HEK293T (cell line): ENCODE results near the gene ZNF394.

Experiments used
- CTCF ChIA-PET: fragments of 350-600 bp; formaldehyde crosslinking; extraction: SDS; loops from one replicate; lab custom pipeline; 2021; ENCODE audit warnings: antibody characterized with exemption, inconsistent platforms; lab: Yijun Ruan, JAX
- POLR2A ChIA-PET: fragments of 350-600 bp; formaldehyde crosslinking; extraction: SDS; loops from one replicate; lab custom pipeline; 2020; ENCODE audit warnings: antibody characterized with exemption, inconsistent platforms; lab: Yijun Ruan, JAX
- DNase-seq: peaks from one replicate; pipeline ENCODE4 v3.0.0; 2012; ENCODE audit warnings: mixed read lengths; ENCODE audit errors: extremely low spot score
- ARNT ChIP-seq: fragments of 450-650 bp; IDR thresholded peaks from 2 replicates; pipeline ENCODE4 v1.6.1; 2017; ENCODE audit warnings: mild to moderate bottlenecking
- BHLHE40 ChIP-seq: fragments of 450-650 bp; IDR thresholded peaks from 2 replicates; pipeline ENCODE4 v1.6.1; 2016; ENCODE audit warnings: mild to moderate bottlenecking, moderate library complexity, borderline replicate concordance
- CTBP1 ChIP-seq: fragments of 450-650 bp; IDR thresholded peaks from 2 replicates; pipeline ENCODE4 v1.6.1; 2016; ENCODE audit warnings: borderline replicate concordance
- ELF4 ChIP-seq: fragments of 450-650 bp; IDR thresholded peaks from 2 replicates; pipeline ENCODE4 v1.6.1; 2017; ENCODE audit warnings: antibody characterized with exemption
- FOXA1 ChIP-seq: fragments of 450-650 bp; IDR thresholded peaks from 2 replicates; pipeline ENCODE4 v1.6.1; 2016; ENCODE audit warnings: mild to moderate bottlenecking
- FOXK2 ChIP-seq: fragments of 450-650 bp; IDR thresholded peaks from 2 replicates; pipeline ENCODE4 v1.6.1; 2016; ENCODE audit warnings: mild to moderate bottlenecking
- FOXM1 ChIP-seq: fragments of 450-650 bp; IDR thresholded peaks from 2 replicates; pipeline ENCODE4 v1.6.1; 2017; ENCODE audit warnings: mild to moderate bottlenecking, borderline replicate concordance
- HDGF ChIP-seq: fragments of 450-650 bp; IDR thresholded peaks from 2 replicates; pipeline ENCODE4 v1.6.1; 2017; ENCODE audit warnings: antibody characterized with exemption, borderline replicate concordance
- L3MBTL2 ChIP-seq: fragments of 450-650 bp; conservative IDR thresholded peaks from 2 replicates; pipeline ENCODE4 v1.6.1; 2016; ENCODE audit warnings: mild to moderate bottlenecking
- LEF1 ChIP-seq: fragments of 450-650 bp; IDR thresholded peaks from 2 replicates; pipeline ENCODE4 v1.6.1; 2017; ENCODE audit warnings: mild to moderate bottlenecking, borderline replicate concordance
- NFRKB ChIP-seq: fragments of 450-650 bp; IDR thresholded peaks from 2 replicates; pipeline ENCODE4 v1.6.1; 2016; ENCODE audit warnings: mild to moderate bottlenecking, moderate library complexity
- SP1 ChIP-seq: fragments of 450-650 bp; IDR thresholded peaks from 2 replicates; pipeline ENCODE4 v1.6.1; 2017
- SUZ12 ChIP-seq: fragments of 450-650 bp; IDR thresholded peaks from 2 replicates; pipeline ENCODE4 v1.6.1; 2016; ENCODE audit warnings: mild to moderate bottlenecking
- TARDBP ChIP-seq: fragments of 450-650 bp; IDR thresholded peaks from 2 replicates; pipeline ENCODE4 v1.6.1; 2016
- ZNF384 ChIP-seq: fragments of 450-650 bp; IDR thresholded peaks from 2 replicates; pipeline ENCODE4 v1.6.1; 2016
- TF ChIP-seq, protein P1 (sequence below): fragments of 450-650 bp; IDR thresholded peaks from 2 replicates; pipeline ENCODE4 v1.6.1; 2016

The ZNF394 gene

DNA sequence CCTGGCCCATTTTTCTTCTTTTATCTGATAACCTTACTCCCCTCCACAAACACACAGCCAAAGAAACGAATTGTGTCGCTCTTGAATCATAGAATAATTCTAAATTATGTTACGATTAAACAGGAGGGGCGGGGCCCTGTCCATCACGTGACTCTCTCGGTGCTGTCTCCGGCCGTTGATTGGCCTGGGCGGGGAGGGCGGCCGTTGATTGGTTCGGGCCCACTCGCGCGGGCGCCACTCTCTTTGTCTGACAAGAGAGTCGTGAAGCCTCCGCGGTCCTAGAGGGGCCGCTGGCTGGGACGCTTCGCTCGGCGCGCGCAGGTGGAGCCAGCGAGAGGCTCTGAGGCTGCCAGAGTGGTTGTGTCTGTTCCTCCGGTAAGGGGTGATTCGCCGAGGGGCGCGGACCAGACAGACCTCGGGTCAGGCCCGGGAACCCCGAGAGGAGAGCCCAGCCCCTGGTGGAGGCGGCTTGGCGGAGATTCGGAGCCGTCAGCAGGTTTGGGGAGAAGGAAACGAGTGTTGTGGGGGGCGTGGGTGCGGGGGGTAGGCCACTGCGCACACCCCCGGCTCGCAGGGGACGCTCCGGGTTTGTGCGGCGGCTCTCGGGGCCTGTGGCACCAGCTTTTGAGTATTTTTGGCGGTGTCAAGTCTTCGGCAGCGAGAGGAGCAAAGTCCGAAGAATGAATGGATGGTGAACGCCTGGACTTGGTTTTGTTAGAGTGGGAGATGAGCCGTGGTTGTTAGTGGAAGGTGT lies 27.3 kb downstream of the ZNF394 start, which contains the start of gene ZNF789:
ZNF789 (plus strand) TSS at position 330 of the 754 bp plus-strand sequence. CDS start 3,567 bp downstream, outside the sequence.
- POLR2A ChIA-PET, result interaction anchor here (1.0 kb wide), 2 partner anchors 27 to 144 kb away, joined by 3 read pairs; partner anchors contain the start of genes ZNF394 and ZSCAN25
- CTCF ChIA-PET, result no interaction called here
- DNase-seq, result peak; percentile 97
- TF ChIP-seq ZNF384 (no peak), ELF4 (no peak), ARNT (no peak), CTBP1 (no peak), L3MBTL2 (peak; percentile 61), SP1 (no peak), FOXK2 (no peak), HDGF (no peak), BHLHE40 (no peak), TARDBP (no peak), LEF1 (no peak), FOXM1 (no peak), SUZ12 (no peak), FOXA1 (no peak), NFRKB (no peak)
- TF ChIP-seq, protein P1, sequence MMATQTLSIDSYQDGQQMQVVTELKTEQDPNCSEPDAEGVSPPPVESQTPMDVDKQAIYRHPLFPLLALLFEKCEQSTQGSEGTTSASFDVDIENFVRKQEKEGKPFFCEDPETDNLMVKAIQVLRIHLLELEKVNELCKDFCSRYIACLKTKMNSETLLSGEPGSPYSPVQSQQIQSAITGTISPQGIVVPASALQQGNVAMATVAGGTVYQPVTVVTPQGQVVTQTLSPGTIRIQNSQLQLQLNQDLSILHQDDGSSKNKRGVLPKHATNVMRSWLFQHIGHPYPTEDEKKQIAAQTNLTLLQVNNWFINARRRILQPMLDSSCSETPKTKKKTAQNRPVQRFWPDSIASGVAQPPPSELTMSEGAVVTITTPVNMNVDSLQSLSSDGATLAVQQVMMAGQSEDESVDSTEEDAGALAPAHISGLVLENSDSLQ, result peak; percentile 96

DNA sequence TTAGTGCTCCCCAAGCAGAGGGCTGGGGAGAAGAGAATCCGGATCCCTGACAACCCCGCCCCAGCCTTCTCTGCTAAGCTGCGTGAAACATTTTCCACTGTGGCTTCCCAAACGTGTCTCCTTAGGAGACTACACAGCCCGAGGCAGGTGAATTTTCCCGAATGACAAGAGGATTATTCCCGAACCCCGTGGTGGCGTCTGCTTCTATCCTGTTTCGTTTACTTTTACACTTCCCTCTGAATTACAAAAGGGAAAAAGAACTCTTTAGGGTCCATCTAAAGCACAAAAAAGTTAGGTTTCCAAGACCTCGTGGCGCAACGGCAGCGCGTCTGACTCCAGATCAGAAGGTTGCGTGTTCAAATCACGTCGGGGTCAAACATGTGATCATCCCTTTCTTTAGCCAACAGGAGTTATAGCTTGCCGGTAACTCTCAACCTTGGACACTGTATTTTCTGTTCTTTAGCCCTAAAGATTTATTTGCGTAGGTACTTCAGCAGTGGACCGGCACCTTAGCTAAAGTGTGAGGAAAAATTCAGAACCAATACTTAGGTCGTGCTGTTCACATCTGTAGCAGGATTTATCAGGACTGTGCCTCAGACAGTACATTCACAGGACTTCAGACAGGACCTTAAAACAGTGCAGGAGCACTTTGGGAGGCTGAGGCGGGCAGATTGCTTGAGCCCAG lies 30.6 kb downstream of the ZNF394 start:
- no peak for DNase-seq
- no peak for TF ChIP-seq LEF1
- no peak for TF ChIP-seq BHLHE40
- no peak for TF ChIP-seq SP1
- TF ChIP-seq NFRKB, result no peak
- TF ChIP-seq CTBP1, result no peak
- TF ChIP-seq ELF4, result no peak
- TF ChIP-seq TARDBP, result no peak
- TF ChIP-seq, protein P1, result no peak
- POLR2A ChIA-PET, result no interaction called here
- CTCF ChIA-PET, result no interaction called here

DNA sequence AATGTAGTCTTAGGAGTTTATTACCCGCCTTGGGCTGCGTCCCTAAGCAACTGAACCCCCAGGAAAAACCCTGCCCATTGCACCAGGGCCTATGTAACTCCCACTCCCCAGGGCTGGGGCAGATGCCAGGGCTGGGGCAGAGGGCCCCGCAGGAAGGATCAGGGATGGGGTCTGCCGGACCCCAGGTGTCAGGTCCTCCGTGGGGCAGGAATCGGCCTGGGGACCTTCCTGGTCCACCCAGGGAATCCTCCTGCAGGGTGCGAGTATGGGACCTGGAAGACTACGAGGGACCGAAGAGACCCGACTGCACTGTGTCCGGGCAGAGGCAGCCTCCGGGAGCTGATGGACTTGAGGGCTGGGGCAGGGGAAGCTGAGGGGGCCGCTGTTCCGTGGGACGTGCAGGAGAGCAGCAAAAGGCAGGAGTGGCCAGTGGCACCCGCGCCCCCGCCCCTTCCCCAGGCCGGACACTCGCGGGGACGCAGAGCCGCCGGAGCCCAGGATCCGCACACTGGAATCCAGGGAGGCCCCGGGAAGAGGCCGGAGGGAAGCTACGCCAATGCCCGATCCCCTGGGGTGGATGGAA lies 31.7 kb downstream of the ZNF394 start:
- ChIA-PET POLR2A (no interaction called here), CTCF (no interaction called here)
- DNase-seq, result no peak
- TF ChIP-seq HDGF (no peak), TARDBP (no peak), FOXK2 (no peak), LEF1 (no peak), ZNF384 (no peak), BHLHE40 (no peak), SP1 (no peak), FOXM1 (no peak), L3MBTL2 (no peak), CTBP1 (no peak), ARNT (no peak), SUZ12 (no peak)
- TF ChIP-seq, protein P1, result no peak

DNA sequence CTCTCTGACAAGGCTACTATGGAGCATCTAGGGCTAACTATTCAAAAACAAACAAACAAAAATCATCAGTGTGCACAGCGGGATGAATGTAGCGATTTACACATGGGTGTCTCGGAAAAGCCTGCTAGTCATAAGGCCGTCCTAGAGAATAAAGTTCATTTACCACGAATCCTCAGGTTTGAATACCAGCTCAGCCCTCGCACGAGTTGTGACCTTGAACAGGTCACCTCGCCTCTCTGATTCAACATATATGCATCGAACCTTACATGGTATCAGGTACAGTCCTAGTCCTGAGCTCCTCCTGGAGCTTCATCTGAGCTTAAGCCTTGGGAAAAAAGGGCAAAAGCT lies 34.7 kb downstream of the ZNF394 start:
- POLR2A ChIA-PET, result interaction anchor here (1.0 to 1.6 kb wide), 4 partner anchors 9 to 39 kb away, joined by 3 to 10 read pairs (median 4); partner anchors contain the start of genes CPSF4, PTCD1 and ZKSCAN5
- CTCF ChIA-PET, result interaction anchor here (0.5 to 0.7 kb wide), 2 partner anchors 18 to 293 kb away, joined by 4 to 6 read pairs; no protein-coding TSS in a partner anchor
- no peak for DNase-seq
- TF ChIP-seq HDGF, result no peak
- TF ChIP-seq TARDBP, result no peak
- no peak for TF ChIP-seq CTBP1
- no peak for TF ChIP-seq ZNF384
- TF ChIP-seq SP1, result no peak
- TF ChIP-seq FOXK2, result no peak
- no peak for TF ChIP-seq FOXA1
- no peak for TF ChIP-seq SUZ12
- TF ChIP-seq NFRKB, result no peak
- TF ChIP-seq ARNT, result no peak

DNA sequence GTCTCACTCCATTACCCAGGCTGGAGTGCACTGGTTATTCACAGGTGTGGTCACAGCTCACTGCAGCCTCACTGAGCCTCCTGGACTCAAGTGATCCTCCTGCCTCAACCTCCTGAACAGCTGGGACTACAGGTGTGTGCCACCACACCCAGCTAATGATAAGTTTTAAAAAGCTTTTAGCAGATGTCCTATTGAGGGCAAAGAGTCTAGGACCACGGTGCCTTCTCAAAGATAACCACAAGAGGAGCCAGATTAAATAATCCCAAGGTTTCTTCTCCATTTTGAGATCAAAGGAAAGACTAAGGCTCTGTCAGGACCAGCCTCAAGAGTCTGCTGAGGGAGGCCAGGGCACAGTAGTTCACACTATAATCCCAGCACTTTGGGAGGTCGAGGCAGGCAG lies 38.9 kb downstream of the ZNF394 start:
- DNase-seq, result no peak
- ChIA-PET CTCF (interaction anchor here (0.5 kb wide), 1 partner anchor 205 kb away, joined by 3 read pairs; no protein-coding TSS in a partner anchor), POLR2A (interaction anchor here (1.4 kb wide), 1 partner anchor 22 kb away, joined by 4 read pairs; the partner anchor contains the start of genes CPSF4 and PTCD1)
- TF ChIP-seq HDGF (no peak), FOXK2 (no peak), SP1 (no peak), CTBP1 (no peak), SUZ12 (no peak), BHLHE40 (no peak), ZNF384 (no peak), ARNT (no peak), ELF4 (no peak), TARDBP (no peak), LEF1 (no peak), NFRKB (no peak)
- TF ChIP-seq, protein P1, result no peak
